Stimulated activated CD8-positive, alpha-beta memory T cell treated with anti-CD3 and anti-CD28 coated beads, Interleukin-12 subunit alpha, Interleukin-12 subunit beta, amount 100 ng/mL, for 24 hours (primary cell): Measurements from ENCODE around the gene RBP3.

Experiments
- DNase-seq: peaks from one replicate; pipeline ENCODE4 v3.0.0-alpha.2; 2020; ENCODE audit errors: extremely low read depth

Gene RBP3

DNA sequence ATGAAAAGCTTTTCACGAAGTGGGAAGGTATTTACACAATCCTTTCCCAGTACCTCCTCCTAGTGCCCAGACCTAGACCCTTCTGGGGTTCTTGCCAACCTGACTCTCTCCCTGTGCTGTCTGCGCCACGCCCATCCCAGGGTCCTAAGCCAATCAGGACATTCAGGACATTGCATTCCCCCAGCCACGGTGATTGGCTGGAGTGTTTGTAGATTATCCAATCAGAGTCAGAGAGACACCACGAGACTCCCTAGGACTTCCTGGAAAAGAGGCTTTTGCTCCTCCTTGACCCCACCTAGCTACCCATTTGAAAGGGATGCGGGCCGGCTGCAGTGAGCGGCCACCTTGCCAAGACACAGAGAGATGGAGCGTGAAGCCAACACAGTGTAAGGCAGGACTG, 29.5 kb upstream of the RBP3 start:
- no peak for DNase-seq

DNA sequence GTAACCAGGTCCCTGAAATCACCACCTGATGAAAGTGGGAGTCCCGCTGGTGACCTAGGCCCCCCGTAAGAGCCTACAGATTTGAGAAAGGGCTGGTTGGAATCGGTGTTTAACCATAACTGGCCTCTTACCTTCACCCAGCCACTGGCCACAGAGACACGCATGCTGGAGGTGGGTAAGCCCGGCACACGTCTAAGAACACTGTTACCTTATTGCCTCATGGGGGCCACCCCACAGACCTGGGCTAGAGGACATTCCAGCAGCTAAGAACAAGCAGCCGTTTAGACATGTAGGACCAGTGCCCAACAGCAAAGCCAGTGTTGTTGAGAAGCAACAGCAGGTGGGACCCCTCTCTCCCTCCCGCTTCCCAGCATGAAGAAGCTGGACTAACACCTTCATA, 28.4 kb upstream of the RBP3 start:
- DNase-seq: no peak

DNA sequence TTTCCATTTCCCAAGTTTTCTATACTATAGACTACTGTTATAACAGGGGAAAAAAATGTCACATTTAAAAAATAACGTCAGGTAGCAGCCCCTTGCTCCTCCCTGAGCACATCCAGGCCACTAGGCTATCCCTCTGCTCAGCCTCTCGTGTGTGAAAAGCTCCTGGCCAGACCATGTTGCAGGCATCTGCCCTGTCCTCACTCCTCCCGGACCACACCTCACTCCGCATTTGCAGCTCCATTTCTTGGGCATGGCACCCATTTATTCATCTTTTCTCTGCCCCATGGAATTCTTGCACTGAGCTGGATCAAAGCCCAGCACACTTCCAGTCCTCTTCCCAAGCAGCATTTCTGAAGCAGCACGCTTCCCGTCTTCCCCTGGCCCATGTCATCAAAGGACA, 27.4 kb upstream of the RBP3 start:
- no peak for DNase-seq

DNA sequence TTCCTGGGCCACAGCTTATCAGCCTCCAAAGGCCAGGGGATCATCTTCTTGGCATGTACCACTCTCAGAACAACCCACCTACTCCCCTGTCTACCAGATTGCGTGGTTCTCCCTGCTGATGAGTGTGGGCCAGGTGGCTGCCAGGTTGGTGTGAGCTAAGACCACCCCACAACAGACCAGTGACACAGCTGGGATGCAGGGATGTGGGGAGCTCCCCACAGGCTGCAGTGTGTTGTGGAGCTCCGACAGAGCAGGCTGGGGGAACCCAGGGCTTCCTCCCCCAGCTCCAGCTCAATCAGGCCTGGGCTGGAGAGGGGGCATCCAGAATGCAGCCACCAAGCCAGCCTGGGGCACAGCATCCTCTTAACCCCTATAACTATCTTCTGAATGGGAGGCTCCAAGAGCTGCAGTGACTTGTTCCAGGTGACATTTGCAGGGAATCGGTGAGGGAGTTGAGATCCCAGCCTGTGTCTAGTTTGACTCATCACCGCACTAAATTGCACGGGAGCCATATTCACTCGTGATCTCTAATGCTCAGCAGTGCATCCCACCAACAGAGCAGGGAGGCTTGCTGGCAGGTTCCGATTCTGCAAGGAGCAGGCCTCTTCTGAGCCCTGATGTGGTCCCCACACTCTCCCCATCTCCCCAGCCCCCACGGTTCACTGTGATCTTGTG, 26.5 kb upstream of the RBP3 start:
- no peak for DNase-seq

DNA sequence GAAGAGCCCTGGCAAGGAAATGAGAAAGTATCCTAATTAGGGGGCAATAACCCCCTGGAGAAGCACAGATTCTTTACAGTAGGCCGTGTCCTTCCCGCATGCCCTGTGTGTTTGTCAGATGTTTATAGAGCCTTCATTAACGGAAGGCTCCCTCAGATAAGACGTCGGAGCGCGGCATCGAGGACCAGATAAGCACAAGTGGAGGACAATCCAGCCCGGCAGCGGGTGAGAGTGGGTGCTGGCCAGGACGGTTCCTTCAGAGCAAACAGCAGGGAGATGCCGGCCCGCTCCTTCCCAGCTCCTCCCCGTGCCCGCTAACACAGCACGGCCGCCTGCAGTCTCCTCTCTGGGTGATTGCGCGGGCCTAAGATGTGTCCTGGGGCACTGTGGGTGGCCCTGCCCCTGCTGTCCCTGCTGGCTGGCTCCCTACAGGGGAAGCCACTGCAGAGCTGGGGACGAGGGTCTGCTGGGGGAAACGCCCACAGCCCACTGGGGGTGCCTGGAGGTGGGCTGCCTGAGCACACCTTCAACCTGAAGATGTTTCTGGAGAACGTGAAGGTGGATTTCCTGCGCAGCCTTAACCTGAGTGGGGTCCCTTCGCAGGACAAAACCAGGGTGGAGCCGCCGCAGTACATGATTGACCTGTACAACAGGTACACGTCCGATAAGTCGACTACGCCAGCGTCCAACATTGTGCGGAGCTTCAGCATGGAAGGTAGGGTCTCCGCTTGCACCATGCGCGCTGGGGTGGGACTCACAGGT, 25.7 kb upstream of the RBP3 start, which contains the start of gene GDF2:
Gene GDF2, plus strand, starts transcription at position 155 of the 762 bp plus-strand sequence. Its CDS starts 215 bp downstream, at position 370.
- DNase-seq: no peak

DNA sequence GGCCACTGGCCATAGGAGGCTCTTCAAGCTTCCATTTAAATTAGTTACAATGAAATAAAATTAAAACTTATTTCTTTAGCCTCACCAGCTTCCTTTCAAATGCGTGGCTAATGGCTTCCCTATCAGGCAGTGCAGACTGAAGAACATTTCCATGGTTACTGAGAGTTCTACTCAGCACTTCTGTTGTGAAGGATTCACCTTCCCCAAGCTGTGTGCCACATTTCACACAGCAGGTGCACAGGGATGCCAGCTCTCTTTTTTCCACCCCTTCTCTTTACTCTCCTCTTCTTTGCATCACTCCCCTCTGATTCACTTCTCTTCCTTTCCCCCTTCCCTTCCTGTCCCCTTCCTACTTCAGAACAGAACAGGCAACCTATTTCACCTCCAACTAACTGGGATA, 25.1 kb upstream of the RBP3 start:
- DNase-seq: no peak

DNA sequence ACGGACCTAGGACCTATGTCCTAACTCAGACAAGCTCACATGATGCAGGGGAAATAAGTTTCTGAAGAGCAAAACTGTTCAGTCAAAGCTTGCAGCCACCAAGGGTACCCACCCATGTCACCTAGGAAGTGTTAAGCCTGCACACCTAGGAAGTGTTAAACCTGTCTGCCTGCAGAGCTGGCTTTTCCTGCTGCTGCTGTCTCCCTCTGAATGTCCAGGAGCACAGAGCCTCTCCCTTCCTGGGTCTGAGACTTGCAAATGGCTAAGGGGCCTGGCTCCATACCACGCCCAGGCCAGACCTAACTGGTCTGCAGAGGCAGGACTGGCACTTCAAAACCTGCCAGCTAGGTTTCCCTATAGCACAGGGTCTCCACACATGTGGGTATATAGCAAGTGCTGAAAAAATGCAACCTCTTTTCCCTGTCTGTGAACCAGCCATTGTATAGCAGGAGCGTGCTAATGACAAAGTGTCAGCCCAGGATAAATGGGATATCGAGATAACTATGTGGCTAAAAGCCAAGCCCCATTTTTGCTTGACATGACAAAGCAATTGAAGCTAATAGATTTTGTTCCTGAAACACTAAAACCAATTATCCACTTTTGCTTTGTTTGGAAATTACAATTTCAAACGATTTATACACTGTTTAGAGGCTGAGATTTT, 24.4 kb upstream of the RBP3 start:
- DNase-seq: no peak

DNA sequence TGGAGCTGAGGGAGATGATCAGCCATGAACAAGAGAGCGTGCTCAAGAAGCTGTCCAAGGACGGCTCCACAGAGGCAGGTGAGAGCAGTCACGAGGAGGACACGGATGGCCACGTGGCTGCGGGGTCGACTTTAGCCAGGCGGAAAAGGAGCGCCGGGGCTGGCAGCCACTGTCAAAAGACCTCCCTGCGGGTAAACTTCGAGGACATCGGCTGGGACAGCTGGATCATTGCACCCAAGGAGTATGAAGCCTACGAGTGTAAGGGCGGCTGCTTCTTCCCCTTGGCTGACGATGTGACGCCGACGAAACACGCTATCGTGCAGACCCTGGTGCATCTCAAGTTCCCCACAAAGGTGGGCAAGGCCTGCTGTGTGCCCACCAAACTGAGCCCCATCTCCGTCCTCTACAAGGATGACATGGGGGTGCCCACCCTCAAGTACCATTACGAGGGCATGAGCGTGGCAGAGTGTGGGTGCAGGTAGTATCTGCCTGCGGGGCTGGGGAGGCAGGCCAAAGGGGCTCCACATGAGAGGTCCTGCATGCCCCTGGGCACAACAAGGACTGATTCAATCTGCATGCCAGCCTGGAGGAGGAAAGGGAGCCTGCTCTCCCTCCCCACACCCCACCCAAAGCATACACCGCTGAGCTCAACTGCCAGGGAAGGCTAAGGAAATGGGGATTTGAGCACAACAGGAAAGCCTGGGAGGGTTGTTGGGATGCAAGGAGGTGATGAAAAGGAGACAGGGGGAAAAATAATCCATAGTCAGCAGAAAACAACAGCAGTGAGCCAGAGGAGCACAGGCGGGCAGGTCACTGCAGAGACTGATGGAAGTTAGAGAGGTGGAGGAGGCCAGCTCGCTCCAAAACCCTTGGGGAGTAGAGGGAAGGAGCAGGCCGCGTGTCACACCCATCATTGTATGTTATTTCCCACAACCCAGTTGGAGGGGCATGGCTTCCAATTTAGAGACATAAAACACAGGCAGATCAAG, 22.6 kb upstream of the RBP3 start:
- DNase-seq: no peak

DNA sequence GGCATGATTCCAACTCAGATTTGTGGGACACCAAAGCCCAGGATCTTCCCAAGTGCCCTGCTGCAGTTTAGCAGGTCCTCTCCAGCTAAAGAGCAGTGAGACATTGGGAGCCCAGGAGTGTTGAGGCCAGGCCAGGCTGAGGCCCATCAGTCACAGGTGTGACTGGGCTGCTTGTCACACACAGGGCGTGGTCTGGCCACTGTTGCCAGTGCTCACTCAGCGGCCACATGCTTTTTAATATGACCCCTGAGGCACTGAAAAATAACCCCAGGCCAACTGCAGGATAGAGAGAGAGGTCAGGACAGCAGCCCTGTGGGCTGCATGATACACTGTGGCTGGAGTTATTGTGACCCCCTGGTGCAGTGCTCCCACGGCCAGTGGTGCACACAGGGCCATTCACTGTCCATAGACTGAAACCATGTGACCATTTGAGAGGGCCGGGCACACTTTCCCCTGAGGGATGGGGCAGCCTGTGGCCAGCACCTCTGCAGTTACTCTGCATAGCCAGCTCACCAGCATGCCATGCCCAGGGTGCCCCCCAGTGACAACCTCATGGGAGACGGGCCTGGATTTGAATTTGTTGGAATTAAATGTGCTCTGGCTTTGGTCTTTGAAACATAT, 21.7 kb upstream of the RBP3 start:
- no peak for DNase-seq

DNA sequence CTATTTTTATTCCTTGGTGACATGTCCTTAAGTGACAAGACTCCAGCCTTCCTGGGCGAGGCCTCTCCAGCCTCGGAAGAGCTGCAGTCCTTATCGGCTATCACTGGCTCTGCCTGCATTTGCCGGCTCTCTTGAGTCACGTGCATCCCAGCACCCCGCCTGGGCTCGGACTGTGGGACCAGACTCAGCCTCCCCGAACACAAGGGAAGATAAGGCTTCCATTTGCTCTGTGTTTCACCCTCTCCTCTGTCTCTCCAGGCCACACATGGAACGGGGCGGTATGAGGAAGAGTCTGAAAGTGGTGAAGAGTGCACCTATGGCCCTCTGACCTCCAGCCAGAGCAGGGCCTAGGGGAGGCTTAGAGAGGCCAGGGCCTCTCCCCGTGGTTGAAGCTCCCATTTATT, 21.2 kb upstream of the RBP3 start:
- no peak for DNase-seq

DNA sequence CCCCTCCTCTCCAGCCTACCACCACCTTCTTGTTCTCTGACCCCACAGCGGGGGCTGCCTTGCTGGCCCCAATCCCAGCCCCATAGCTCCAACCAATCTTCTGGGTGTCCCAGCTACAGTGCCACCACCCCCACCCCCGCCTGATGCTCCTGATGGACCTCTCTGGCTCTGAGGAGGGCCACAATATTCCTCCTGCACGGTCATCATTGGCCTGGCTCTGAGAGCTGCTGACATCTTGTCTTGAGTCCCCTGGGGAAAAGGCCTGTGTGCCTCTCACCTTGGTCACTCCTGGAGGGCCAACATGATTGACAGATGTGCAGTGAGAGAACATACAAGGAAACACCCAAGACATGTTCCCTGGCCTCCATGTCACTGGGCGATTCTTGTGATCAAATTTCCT, 18.3 kb upstream of the RBP3 start:
- DNase-seq: no peak

DNA sequence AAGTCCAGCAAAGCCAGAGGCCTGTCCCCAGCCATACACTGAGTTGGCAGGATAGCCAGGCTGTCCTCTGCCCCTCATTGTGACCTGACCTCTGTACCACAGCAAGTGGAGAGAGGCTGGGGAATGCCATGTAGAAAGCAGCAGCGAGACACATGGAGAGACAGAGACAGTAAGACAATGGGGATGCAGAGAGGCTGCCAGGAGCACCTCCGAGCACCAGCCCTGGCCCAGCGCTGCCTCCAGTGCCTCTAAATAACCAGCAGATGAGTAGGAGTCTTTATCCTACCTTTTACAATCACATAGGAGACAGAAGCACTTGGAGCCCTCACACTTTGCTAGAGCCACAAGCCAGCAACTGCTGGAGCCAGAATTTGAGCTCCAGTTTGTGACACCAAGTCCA, 17.8 kb upstream of the RBP3 start:
- no peak for DNase-seq

DNA sequence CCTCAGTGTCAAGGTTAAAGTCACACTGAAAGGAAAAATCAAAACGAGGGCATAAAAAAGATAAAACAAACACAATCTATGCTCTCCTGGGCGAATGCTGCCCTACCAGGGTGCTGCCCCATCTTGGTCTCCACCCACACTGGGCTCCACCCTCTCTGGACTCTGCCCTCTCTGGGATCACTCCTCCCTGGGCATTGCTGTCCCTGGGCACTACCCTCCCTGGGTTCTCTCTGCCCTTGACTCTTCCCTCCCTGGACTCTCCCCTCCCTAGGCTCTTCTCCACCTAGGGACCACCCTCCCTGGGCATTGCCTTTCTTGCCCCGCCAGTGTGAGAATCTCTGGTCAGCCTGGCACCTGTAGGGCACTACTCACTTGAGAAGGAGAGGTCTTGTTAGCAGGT, 17.4 kb upstream of the RBP3 start:
- DNase-seq: no peak

DNA sequence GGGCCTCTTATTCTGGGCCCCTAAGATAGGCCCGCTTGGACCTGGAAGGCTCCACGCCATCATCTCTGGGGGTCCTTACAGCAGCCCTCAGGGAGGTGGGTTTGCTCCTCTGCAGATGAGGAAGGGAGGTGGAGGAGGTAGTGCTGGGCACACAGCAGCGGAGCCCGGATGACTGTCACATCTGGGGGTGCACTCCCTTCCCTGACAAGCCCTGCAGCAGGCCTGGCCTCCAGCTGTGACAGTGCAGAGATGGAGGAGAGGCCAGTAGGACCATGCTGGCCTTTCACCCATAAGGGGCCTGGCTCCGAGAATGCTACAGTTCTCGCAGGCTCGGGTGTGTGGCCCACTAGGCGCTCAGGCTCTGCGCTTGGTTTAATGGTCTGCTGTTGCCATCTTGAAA, 16.7 kb upstream of the RBP3 start:
- DNase-seq: no peak

DNA sequence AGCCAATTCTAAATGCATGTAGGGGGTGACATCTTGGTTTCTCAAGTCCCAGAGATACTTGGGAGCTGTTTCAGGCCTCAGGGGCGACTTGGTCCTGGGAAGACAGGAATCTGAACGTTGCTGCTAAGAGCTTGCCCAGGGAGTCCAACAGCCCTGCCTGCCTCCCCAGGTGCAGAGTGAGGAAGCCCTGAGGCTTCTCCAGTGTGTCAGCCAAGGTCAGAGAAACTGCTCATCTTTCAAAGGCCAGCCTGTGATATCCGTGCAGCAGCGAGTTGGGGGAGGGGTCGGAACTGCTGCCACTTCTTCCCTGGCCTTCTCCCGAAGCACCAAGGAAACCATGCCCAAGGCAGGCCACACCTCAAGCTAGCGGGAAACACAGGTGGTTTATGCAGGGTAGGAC, 16.2 kb upstream of the RBP3 start:
- no peak for DNase-seq

DNA sequence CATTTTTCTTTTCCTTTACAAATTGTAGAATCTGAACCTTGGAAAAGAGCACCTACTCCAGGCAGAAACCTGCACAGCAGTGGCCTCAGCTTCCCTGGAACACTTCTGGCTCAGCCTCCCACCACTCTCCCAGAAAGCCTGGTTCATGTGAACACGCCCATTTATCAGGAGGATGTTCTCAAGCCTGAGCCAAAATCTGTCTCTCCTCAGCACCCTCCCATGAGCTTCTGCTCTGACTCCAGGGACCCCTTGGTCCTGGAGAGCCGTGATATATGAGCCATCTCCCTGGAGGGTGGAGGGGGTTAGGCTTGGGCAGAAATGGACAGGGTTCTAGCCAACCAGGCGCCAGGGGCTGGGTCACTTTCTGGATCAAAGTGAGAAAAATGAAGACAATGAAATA, 15.8 kb upstream of the RBP3 start:
- no peak for DNase-seq

DNA sequence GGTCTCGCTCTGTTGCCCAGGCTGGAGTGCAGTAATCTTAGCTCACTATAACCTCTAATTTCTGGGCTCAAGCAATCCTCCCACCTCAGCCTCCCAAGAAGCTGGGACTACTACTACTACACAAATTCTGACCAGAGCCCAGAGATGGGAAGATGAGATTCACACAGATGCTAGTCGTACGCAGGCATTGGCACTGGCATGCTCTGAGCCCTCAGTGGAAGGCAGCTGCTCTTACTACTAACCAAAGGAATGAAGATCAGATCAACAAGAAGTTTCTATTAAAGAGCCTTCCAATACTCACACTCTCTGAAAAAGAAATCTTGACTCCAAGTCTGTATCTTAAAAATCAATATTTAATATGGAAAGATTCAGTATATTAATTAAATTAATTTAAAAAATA, 15.2 kb upstream of the RBP3 start:
- no peak for DNase-seq

DNA sequence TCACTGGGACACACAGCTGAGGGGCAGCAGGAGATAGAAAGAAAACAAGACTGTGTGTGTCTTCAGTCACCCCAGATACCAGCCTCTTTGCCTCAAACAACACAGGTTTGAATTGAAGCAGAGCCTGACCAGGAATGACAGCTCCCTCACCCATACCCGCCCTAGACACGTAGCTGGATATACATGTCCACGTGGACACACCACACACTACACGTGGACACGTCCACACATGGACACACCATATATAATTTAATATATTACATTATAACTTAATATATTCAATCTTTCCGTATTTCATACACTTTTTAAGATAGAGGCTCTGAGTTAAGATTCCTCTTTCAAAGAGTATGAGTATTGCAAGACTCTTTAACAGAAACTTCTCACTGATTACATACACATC, 14.6 kb upstream of the RBP3 start:
- DNase-seq: no peak

DNA sequence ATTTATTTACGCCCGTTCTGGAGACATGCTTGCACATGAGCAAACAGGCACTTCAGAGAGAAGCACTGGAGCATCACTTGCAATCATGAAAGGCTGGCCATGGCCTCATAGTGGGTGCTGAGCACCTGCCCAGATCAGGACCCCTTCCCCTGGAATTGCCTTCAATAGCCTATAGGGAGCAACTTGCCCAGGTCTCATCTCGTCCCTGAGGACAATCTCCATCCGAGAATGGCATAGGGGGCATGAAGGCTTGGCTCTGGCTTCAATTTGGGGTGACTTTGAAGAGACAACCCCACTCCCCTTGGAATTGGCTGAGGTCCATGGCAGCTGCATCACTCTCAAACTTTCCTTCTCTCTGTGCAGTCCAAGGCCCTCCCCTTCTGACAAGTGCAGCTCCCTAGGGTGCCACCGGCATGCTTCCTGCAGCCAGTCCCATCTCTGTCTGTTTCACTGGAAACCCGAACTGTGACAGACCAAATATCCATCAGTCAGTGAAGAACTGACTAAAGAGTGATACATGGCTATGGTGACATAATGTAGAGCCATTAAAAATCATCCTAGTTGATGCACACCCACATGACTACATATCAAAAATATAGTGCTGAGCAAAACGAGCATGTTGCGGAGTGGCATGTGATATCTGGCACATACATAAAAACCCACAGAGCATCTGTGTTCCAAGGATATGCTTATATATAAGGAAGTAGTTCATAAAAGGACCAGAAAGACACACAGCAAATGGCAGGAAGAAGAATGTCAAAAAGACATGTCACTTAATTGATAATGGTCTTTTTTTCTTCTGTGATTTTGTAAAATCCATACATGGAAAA, 13.5 kb upstream of the RBP3 start:
- no peak for DNase-seq

DNA sequence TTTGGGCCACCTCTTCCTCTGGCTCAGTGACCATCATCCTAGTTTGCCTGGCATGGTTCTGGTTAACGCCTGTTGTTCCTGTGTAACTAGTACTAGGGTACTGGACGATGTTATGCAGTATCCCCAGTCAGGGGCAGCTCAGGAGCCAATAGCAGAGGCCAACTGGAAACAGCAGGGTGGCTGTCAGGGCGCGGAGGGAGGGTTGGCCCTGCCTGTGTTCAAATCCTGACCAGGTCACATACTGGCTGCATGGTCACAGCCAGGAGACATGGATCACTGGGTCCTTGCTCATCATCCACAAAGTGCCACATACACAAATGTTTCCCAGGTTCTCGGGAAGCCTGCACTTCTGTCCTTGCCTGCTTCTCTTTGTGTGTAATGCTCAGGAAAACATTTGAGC, 12.3 kb upstream of the RBP3 start:
- DNase-seq: no peak
